ENCODE data around the gene PPP1R16B.

Gene PPP1R16B

DNA sequence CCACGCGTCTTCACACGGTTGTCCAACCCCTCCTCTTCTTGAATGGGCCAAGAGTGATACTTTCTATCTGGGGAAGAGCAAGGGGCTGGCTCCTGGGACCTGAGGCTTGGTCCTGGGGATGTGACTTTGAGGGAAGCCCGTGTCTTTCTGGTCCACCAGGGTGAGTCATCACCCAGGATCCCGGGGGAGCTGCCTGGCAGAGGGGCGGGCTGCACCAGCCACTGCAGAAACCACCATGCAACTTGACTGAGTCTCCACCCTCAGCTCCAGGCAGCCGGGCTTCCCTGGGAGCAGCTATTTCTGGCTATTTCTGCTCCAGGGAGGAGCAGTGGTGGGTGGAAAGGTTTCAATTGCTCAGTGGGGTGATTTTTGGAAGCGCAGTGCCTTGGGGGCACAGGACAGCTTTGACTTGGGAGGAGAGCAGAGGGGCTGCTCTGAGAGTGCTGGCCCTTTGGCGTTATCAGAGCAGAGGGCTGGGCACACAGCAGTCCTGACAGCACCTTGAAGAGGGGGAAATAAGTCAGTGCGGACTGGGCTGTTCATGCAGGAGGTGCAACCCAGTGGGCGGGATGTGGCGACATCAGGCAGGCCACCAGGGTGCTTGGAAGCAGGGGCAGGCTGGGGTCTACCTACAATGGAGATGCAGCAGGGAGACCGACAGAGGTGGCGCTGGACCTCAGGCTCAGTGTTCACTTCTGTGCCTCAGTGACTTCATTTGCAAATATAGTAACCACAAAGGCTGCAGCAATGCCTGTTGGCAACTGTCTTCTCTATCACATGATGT lies 75.6 kb downstream of the PPP1R16B start:
- no peak for DNase-seq

DNA sequence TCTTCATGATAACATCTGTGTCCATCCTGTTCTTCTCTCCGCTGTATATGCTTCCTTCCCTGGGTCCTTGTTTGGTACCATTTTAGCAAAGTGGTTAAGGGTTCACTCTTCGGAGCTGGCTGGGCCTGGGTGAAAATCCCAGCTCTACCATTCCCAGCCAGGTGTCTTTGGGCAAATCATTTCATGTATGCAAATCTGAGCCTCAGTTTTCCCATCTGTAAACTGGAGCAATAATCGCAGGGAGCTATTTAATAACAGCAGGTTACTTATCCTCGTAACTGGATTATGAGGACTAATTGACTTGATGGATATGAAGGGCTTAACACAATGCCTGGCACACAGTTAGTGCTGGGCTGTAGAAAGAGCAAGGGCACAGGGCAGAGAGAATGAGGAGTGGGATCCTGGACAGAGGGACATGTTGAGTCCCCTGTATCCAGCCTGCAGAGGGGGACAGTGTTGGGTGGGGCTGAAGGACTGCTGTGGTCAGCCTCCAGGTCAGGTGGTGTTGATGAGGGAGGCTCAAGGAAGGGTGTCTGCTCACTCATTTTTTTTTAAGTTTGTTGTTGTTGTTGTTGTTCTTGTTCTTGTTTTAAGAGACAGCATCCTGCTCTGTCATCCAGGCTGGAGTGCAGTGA lies 76.4 kb downstream of the PPP1R16B start:
- DNase-seq: no peak

DNA sequence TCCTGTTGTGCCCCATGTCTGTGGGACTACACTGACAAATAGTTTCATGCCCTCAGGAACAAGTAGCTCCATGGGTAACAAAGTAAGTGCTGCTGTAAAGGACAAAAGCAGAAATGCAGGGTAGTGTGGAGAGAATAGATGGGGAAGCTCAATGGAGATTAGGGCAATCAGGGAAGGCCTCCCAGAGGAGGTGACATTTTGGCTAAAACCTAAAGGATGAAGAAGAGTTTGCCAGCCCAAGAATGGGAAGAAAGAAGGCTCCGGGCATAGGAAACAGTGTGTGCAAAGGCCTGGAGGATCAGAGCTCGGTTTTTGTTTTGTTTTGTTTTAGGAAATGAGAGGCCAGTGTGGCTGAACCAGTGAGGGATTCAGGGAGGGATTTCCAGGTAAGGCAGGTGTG lies 77.1 kb downstream of the PPP1R16B start:
- DNase-seq: no peak

DNA sequence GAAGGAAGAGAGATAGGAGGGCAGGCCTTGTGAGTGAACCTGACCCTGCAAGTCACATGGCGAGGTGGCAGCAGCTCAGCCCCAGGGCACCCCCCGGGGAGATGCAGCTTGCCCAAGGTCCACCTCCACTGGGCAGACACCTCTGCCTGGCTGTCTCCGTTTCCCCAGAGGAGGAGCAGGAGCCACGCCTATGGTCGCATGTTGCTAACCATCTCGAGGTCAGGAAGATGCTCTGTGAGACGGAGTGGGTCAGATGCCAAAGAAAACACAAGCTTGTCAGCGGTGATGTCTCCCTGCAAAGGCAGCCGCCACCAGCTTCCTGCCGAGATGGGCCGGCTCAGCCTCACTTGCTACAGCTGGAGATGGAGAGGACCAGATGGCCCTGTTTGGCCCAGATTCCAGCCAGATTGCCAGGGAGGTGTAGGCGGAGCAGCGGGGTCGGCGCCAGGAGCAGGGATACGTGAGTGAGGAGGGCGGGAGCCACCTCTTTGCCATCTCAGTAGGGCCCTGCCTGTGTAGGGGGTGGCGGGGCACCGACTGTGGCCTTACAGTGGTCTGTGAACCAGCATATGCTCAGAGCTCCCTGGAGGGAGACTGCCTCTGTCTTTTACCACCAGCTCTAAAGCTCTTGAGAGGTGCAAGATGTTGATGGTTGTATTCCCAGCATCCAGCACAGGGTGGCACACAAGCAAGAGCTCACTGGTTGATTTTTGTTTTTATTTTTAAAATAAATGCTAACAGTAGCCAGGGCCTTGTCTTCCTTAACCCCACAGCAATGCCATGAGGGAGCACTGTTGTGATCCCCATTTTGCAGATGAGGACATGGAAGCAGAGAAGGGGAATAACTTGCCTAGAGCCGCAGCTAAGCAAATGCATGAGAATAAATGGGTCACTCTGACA lies 77.8 kb downstream of the PPP1R16B start:
- no peak for DNase-seq

DNA sequence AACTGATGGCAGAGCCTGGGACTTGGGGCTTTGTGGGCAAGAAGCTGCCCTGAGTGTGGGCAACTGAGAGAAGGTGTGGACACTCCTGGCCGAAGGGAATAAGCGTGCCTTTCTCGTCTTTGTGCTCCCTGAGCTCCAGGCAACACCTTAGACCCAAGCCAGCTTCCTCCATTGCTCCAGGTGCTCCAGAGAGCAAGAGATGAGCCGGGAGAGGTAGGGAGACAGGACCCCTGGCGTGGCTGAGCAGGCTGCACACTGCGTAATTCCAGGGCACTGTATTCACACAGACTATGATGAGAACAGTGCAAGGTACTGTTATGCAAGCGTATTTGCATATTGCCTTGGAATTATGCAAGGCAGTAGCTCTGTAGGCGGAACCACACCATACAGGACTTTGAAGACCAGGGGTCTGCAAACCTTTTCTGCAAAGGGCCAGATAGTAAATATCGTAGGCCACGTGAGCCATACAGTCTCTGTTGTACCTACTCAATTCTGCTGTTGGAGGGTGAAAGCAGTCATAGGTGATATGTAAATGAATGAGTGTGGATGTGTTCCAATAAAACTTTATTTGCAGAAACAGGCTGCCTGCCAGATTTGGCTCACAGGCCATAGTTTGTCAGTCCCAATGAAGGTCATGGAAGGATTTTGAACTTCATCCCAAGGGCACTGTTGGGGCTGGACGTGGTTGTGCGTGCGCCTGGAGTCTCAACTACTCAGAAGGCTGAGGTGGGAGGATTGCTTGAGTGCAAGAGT lies 78.7 kb downstream of the PPP1R16B start:
- DNase-seq: no peak

DNA sequence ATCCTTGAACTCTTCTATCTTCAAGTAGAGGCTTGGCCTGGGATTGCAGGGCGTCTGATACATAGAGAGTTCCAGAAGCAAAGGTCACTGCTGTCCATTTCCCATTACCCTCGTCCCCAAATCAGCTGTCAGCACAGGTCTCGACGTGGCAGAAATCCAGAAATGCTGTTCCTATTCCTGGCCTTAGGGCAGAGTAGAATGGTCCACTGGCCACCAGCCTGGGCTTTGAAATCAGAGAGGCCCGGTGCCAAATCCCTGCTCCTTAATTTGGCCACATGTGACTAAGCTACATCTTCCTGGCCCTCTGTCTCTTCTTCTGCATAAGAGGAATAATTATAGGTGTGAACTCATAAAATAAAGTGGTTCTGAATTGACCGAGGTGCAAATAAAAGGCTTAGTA lies 79.9 kb downstream of the PPP1R16B start:
- DNase-seq: no peak

DNA sequence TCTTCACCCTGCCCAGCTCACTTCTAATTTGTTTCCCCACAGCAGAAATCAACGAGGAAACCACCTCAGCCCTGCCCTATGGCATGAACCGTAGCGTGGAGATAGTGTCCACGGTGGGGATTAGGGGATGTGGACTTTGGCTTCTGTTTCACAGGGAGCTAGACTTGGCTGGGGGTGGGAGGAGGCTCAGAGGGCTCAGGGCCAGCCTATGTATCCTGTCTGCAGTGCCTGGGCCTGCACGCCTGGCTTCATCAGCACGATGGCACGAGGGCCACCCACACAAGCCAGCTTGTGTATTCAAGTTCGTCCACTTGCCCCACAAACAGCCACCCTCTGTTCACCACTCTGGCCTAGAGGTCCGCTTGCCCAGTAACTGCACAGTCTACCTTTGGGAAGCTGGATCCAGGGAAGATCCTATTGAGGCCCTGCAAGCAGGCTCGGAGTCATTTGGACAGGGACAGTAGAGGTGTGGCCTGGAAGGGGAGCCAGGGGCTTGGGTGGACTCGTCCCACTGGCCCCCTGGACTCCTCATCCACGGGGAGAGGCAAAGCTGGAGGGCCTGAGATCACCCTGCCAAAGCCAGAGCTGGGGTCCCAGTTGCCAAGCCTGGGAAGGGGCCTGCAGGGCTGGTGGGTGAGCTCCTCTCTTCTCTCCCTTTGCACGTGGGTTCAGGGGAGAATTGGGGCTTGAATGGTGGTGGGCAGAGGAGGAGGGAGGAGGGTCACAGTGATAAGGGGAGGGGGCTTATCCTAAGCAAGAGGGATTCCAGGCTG lies 82.7 kb downstream of the PPP1R16B start:
- DNase-seq: no peak

DNA sequence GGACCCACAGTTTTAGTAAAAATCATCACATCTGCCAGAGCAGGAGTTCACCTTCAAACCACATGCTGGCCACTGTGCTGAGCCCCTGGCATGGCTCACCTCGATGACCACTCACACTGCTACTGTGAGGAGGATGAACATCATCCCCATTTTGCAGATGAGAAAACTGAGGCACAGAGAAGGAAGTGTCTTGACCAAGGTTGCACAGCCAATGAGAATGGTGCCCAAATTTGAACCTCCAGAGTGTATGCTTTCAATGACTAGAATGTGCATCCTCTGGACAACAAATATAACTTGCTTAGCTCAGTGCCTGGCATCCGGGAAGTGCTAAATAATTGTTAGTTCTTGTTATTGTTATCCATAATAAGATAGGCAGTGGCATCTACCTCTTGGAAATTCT lies 83.6 kb downstream of the PPP1R16B start:
- no peak for DNase-seq

DNA sequence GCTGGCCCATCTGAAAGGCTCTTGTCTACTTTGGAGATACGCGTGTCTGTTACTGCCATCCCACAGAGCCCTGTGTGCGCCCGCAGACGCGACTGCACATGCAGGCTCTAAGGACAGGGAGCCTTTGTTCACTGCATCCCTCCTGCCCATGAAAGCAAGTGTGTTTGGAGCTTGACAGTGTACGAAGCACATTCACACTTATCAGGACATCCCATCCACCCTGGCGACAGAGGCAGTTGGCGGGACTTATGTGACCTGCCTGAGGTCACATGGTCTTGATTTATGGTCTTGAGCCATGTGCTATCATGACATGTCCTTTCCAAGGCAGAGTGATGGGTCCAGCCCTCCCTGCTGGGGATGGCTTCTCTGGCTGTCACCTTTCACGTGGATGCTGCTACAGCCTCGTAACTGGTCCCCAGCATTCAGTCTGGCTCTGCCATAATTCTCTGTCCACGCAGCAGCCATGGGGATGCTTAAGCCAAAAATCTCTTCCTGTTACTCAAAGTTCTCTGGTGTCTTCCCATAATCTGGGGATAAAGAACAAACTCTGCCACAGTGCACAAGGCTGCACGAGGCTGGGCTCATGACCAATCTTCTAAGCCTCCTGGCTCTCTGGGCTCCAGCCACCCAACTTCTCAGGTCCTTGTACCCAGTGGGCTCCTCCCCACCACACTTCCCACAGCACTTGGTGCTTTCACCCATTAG lies 84.4 kb downstream of the PPP1R16B start:
- DNase-seq: no peak

DNA sequence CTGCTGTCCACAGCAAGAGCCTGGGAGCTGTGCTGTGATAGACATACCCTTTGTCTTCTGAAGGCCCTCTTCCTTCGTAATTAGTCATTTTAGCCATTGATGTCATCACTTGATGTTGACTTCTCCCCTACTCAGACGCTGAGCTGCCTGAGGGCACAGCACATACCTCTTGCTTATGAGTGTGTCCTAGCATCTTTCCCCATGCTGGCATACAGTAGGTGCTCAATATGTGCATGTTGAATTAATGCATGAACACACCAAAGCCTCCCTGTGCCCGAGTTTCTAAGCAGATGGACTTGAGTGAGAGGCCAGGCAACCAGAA lies 85.0 kb downstream of the PPP1R16B start:
- DNase-seq: no peak

DNA sequence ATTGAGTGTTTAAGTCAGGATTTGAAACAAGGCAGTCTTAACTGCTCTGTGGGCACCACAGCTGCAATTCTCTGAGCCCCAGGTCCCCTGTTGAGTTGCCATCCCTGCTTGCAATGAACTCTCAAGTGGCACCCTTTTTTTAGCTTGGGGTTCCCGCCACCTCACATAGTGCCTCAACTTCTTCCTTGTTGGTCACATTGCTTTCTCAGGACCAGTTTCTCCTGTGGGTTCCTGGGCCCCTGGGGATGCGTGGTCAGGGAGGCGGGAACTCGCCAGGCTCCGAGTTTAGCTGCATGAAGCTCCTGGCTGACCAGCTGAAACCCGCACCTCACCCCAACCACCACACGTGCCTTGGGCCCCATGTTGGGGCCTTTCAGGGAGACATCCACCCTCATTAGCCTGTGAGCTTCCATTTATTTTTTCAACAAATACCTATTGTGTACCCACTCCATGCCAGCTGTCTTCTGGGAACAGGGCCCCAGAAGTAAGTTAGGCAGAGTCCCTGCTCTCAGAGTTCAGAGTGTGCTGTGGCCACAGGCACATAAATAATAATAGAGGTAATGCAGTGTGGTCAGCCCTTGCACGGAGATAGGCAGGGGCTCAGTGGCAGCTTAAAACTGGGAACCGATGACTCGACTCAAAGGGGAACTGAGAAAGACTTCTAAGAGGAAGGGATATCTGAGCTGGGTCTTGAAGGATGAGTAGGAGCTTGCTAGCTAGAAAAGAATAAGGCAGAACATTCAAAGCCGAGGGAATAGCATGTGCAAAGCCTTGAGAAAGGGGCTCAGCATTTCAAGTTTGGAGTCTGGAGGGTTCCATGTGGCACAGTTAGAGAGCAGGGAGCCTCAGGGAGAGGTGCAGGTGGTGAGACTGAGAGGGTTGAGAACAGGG lies 86.8 kb downstream of the PPP1R16B start:
- DNase-seq: no peak

DNA sequence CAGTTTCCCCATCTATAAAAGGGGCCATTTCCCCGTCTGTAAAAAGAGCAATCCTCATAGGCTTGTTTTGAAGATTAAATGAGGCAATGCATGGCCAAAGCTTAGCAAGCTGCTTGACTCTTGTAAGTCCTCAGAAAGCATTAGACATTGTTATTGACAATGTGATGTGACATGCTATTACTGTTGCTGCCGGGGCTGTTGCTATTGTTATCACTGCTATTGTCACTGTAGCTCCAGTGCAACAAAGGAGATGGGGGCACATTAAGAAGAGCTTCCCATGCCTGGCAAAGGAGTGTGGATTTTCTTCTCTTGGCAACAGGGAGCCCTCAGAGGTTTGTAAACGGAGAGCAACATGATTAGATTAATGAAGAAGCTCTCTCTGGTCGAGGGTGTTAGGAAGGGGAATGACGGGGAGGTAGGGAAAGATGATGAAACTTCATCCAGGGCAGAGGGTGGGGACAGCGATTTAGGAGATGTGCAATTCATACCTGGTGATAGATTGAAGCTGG lies 87.6 kb downstream of the PPP1R16B start:
- no peak for DNase-seq

DNA sequence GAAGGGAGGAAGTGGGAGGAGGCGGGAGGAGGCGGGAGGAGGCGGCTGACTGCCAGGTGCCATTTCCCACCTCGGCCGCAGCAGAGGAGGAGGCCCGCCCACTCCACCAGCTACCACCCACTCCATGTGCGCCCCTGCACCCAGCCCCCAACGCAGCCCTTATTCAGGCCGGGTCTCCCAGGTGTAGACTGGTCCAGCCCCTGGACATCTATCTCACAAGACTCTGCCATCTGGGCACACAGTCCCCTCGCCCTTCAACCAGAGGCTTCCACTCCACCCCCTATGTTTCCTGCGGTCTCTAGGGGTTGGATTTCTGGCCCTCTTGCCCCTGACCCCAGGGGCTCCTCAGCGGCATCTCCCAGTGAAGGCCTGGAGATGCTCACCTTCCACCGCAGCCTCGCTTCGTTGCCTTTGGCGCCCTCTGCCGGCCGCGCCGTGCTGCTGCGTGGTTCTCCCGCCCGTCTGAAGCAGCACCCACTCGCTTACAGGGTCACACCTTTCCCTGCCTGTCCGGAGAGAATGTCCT lies 88.1 kb downstream of the PPP1R16B start:
- peak; percentile 70 for DNase-seq

DNA sequence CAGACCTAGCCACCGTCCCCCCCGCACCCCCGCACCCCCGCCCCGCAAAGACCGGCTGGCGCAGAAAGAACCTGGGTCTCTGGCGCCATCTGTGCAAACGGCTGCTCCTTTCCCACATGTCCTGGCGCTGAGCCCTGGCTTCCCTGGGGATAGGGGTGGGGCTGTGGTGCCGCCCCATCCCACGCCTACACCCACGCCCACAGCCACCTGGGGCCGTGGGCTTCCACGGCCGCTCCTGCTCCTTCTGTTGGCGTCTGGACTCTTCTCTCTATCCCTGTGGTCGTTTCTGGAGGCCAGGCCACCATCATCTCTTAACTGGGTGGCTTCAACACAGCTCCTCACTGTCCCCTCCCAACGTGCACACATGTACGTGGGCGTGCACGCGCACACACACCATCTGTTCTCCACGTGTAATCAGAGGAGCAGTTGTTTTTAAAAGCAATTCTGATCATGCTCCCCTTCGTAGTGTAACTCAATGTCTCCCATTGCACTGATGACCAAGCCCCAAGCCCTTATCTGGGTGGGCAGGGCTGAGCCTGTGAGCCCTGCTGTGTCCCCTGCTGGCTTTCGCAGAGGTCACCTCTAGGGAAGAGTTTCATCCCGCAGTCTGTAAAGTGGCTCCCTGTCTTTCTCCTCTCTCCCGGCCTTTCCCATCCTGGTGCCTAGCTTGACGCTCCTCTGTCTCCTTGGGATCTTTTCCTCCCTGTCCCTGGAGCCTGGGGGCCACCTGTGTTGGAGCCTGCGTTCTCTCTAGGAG lies 88.8 kb downstream of the PPP1R16B start:
- DNase-seq: peak; percentile 29

DNA sequence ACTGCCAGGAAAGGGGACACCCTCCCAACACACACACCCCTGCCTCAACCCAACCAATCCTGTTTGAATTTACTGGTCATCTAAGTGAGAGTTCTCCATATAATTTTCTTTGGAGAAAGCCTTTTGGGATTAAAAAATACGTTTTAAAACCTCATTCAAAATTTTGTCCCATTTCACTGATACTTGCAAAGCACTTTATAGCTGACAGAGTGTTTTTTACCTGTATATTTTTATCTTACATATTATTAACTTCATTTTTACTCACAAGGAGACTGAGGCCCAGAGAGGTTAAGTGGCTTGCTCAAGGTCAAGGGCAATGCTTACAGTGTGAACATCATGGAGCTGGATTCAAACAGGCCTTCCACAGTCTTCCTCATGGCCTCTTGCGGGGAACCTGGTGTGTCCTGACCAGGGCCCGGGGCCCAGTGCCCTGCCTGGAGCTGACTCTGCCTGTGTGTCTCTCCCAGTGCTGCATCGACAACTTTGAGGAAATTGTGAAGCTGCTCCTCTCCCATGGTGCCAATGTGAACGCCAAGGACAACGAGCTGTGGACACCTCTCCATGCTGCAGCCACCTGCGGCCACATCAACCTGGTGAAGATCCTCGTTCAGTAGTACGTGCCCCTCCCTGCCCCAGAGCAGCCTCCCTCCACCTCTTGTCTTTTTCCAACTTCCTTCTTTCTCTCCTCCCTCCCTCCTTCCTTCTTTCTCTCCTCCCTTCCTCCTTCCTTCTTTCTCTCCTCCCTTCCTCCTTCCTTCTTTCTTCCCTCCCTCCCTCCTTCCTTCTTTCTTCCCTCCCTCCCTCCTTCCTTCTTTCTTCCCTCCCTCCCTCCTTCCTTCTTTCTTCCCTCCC lies 89.8 kb downstream of the PPP1R16B start:
- DNase-seq: no peak

DNA sequence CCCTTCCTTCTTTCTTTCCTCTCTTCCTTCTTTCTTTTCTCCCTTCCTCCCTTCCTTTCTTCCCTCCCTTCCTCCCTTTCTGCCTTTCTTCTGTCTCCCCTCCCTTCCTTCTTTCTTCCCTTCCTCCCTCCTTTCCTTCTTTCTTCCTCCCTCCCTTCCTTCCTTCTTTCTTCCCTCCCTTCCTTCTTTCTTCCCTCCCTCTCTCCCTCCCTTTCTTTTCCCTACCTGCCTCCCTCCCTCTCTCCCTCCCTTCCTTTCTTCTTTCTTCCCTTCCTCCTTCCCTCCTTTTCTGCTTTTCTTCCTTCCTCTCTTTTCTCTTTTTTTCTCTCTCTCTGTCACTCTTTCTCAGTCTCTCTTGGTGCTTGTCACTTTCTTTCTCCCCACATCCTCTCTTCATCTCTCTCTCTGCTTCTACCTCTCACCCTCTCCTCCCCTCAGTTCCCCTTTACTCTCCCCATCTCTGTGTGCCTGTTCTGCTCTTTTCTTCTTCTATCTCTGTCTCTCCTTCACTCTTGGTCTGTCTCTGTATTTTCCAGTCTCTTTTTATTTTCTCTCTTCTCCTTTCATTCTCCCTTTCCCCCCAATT lies 90.6 kb downstream of the PPP1R16B start:
- DNase-seq: no peak

DNA sequence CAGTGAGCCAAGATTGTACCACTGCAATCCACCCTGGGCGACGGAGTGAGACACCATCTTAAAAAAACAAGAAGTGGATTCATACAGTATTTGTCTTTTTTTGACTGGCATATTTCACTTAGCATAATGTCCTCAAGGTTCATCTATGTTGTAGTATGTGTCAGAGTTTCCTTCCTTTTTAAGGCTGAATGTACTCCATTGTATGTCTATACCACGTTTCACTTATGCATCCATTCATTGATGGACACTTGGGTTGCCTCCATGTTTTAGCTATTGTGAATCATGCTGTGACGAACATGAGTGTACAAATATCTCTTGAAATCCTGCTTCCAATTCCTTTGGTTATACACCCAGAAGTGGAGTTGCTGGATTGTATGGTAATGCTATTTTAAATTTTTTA lies 91.8 kb downstream of the PPP1R16B start:
- DNase-seq: no peak

DNA sequence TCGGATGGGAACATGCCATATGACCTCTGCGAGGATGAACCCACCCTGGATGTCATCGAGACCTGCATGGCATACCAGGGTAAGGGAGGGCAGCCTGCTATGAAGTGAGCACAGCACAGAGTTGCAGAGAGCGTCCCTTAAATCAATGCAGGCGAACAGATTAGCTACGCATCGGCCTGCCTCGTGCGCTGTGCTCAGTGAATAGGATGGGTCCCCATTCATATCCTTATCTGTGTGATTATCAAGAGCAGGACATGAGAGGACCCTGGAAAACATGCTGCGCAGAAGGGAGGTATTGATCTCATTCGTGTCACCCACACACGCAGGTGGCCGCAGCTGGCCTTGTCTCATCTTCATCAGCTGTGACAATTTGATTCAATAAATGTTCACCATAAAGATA lies 95.1 kb downstream of the PPP1R16B start:
- no peak for DNase-seq
